ENCODE data around the gene BRSK2. TPM values are rescaled to one million over a fixed set of nuclear protein-coding genes. Genes with fewer than 3 reads are reported as not detected.

BRSK2 gene
- total RNA-seq, 1 donor from 2014 or later = 7.1 TPM

GRCh38 chr11:1367721-1368120 lies 22.0 kb upstream of the BRSK2 start:
- Histone ChIP-seq H3K9me3 (ENCODE audit: insufficient read depth, low read depth, low read length) (peaks cover 15% of the 10 kb centered on the region), H3K9ac (ENCODE audit: low read length) (no peak overlapping the region), H3K4me2 (ENCODE audit: low read length) (no peak overlapping the region), H3K36me3 (ENCODE audit: insufficient read depth, low read length) (no peaks in the 10 kb centered on the region), H3K4me3 (ENCODE audit: insufficient read depth, low read depth, low read length) (no peak overlapping the region), H3K79me2 (ENCODE audit: insufficient read depth, low read length) (no peaks in the 10 kb centered on the region), H3K4me1 (ENCODE audit: insufficient read depth, low read length) (no peaks in the 10 kb centered on the region), H2AFZ (ENCODE audit: low read depth, low read length) (no peak overlapping the region), H3K27me3 (ENCODE audit: insufficient read depth, low read length) (no peaks in the 10 kb centered on the region), H4K20me1 (ENCODE audit: insufficient read depth, low read length) (no peaks in the 10 kb centered on the region), H3K27ac (ENCODE audit: low read depth, low read length) (no peak overlapping the region)
- Mint-ChIP-seq H3K4me3 (ENCODE audit: unreplicated experiment) (no peak overlapping the region), H3K27ac (ENCODE audit: unreplicated experiment) (no peak overlapping the region), H3K4me1 (ENCODE audit: low read depth, unreplicated experiment) (no peaks in the 10 kb centered on the region), H3K36me3 (ENCODE audit: low read depth, unreplicated experiment) (peaks cover 1% of the 10 kb centered on the region), H3K9me3 (ENCODE audit: unreplicated experiment) (peaks cover 20% of the 10 kb centered on the region), H3K27me3 (ENCODE audit: low read depth, unreplicated experiment) (peaks cover 46% of the 10 kb centered on the region)
- TF ChIP-seq EZH2 (IDR thresholded peaks at IDR 0.05; ENCODE audit: insufficient read depth, low read length) = no peak
- TF ChIP-seq, protein P1, sequence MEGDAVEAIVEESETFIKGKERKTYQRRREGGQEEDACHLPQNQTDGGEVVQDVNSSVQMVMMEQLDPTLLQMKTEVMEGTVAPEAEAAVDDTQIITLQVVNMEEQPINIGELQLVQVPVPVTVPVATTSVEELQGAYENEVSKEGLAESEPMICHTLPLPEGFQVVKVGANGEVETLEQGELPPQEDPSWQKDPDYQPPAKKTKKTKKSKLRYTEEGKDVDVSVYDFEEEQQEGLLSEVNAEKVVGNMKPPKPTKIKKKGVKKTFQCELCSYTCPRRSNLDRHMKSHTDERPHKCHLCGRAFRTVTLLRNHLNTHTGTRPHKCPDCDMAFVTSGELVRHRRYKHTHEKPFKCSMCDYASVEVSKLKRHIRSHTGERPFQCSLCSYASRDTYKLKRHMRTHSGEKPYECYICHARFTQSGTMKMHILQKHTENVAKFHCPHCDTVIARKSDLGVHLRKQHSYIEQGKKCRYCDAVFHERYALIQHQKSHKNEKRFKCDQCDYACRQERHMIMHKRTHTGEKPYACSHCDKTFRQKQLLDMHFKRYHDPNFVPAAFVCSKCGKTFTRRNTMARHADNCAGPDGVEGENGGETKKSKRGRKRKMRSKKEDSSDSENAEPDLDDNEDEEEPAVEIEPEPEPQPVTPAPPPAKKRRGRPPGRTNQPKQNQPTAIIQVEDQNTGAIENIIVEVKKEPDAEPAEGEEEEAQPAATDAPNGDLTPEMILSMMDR (IDR thresholded peaks at IDR 0.05; ENCODE audit: insufficient read depth, low read depth, low read length) = no peak
- no peak for FAIRE-seq
- DNase-seq (ENCODE audit: low read depth) = no peak

- no peaks in the 10 kb centered on the region for H4K20me1 ChIP-seq (ENCODE audit: insufficient read depth, low read length)
- Mint-ChIP-seq H3K9me3 (ENCODE audit: unreplicated experiment) (peaks cover 20% of the 10 kb centered on the region), H3K36me3 (ENCODE audit: low read depth, unreplicated experiment) (peaks cover 1% of the 10 kb centered on the region), H3K27ac (ENCODE audit: unreplicated experiment) (no peak overlapping the region), H3K4me1 (ENCODE audit: low read depth, unreplicated experiment) (no peaks in the 10 kb centered on the region), H3K4me3 (ENCODE audit: unreplicated experiment) (no peak overlapping the region), H3K27me3 (ENCODE audit: low read depth, unreplicated experiment) (peaks cover 42% of the 10 kb centered on the region)
- DNase-seq (ENCODE audit: low read depth) (no peak), FAIRE-seq (no peak)
- H3K36me3 ChIP-seq (ENCODE audit: insufficient read depth, low read length) = no peaks in the 10 kb centered on the region
- no peak overlapping the region for H3K27ac ChIP-seq (ENCODE audit: low read depth, low read length)
- H3K27me3 ChIP-seq (ENCODE audit: insufficient read depth, low read length) = no peaks in the 10 kb centered on the region
- no peak overlapping the region for H2AFZ ChIP-seq (ENCODE audit: low read depth, low read length)
- H3K79me2 ChIP-seq (ENCODE audit: insufficient read depth, low read length) = no peaks in the 10 kb centered on the region
- H3K4me1 ChIP-seq (ENCODE audit: insufficient read depth, low read length) = no peaks in the 10 kb centered on the region
- H3K4me3 ChIP-seq (ENCODE audit: insufficient read depth, low read depth, low read length) = no peak overlapping the region
- no peak overlapping the region for H3K9ac ChIP-seq (ENCODE audit: low read length)
- TF ChIP-seq EZH2 (IDR thresholded peaks at IDR 0.05; ENCODE audit: insufficient read depth, low read length) = no peak
- TF ChIP-seq, protein P1 (IDR thresholded peaks at IDR 0.05; ENCODE audit: insufficient read depth, low read depth, low read length) = no peak
- H3K4me2 ChIP-seq (ENCODE audit: low read length) = no peak overlapping the region
- H3K9me3 ChIP-seq (ENCODE audit: insufficient read depth, low read depth, low read length) = peaks cover 15% of the 10 kb centered on the region
Observed at GRCh38 chr11:1368216-1368615, 21.5 kb upstream of the BRSK2 start.

- Histone ChIP-seq H3K9me3 (ENCODE audit: insufficient read depth, low read depth, low read length) (peaks cover 10% of the 10 kb centered on the region), H3K36me3 (ENCODE audit: insufficient read depth, low read length) (no peaks in the 10 kb centered on the region), H3K4me3 (ENCODE audit: insufficient read depth, low read depth, low read length) (no peak overlapping the region), H3K4me1 (ENCODE audit: insufficient read depth, low read length) (no peaks in the 10 kb centered on the region), H2AFZ (ENCODE audit: low read depth, low read length) (no peak overlapping the region), H3K4me2 (ENCODE audit: low read length) (no peak overlapping the region), H3K79me2 (ENCODE audit: insufficient read depth, low read length) (no peaks in the 10 kb centered on the region), H3K9ac (ENCODE audit: low read length) (no peak overlapping the region), H3K27ac (ENCODE audit: low read depth, low read length) (no peak overlapping the region), H3K27me3 (ENCODE audit: insufficient read depth, low read length) (no peaks in the 10 kb centered on the region), H4K20me1 (ENCODE audit: insufficient read depth, low read length) (no peaks in the 10 kb centered on the region)
- Mint-ChIP-seq H3K4me3 (ENCODE audit: unreplicated experiment) (no peak overlapping the region), H3K9me3 (ENCODE audit: unreplicated experiment) (peaks cover 20% of the 10 kb centered on the region), H3K27ac (ENCODE audit: unreplicated experiment) (no peak overlapping the region), H3K36me3 (ENCODE audit: low read depth, unreplicated experiment) (no peaks in the 10 kb centered on the region), H3K4me1 (ENCODE audit: low read depth, unreplicated experiment) (no peaks in the 10 kb centered on the region), H3K27me3 (ENCODE audit: low read depth, unreplicated experiment) (peaks cover 35% of the 10 kb centered on the region)
- DNase-seq (ENCODE audit: low read depth) = no peak
- TF ChIP-seq, protein P1 (IDR thresholded peaks at IDR 0.05; ENCODE audit: insufficient read depth, low read depth, low read length) = no peak
- no peak for TF ChIP-seq EZH2 (IDR thresholded peaks at IDR 0.05; ENCODE audit: insufficient read depth, low read length)
- no peak for FAIRE-seq
Observed at GRCh38 chr11:1368966-1369365, 20.8 kb upstream of the BRSK2 start.
